ENCODE results near the gene MTX1. TPM values are rescaled to one million over a fixed set of nuclear protein-coding genes. Genes with fewer than 3 reads are reported as not detected.
"Not testable (repeated sequence)": the region's sequence is repeated elsewhere in the genome, so short reads cannot be mapped to it uniquely, and the experiment has no call there.

The MTX1 gene
- total RNA-seq, 6 experiments from 2014 or later: 20.0 to 50.7 (median 23.9) TPM

- no peak for ATAC-seq
- WGBS (ENCODE audit: insufficient coverage, low coverage, low lambda C conversion rate, missing lambda C conversion rate): 78% methylated on average over 2 of the region's 4 CpGs
- no peak for TF ChIP-seq CTCF (IDR thresholded peaks at IDR 0.05)
- no peak for TF ChIP-seq POLR2A (IDR thresholded peaks at IDR 0.05)
- Histone ChIP-seq H3K27me3 (no peaks in the 10 kb centered on the region), H3K36me3 (no peaks in the 10 kb centered on the region), H3K9me3 (no peaks in the 10 kb centered on the region), H3K27ac (peak overlapping the region in 1 of 3 donors; percentile 29), H3K4me3 (no peak overlapping the region), H3K4me1 (peaks cover 0 to 14% (median 0%) of the 10 kb centered on the region in 4 donors)
- no peak for DNase-seq
- intact Hi-C loops (cut with DNase I): no loop called here
These were observed 2.0 kb downstream of the MTX1 start for GRCh38 chr1:155210314-155211104.

- WGBS (ENCODE audit: insufficient coverage, low coverage, low lambda C conversion rate, missing lambda C conversion rate): 100% methylated on average over 2 of the region's 13 CpGs
- H3K4me3 ChIP-seq; H3K9me3 ChIP-seq; H3K36me3 ChIP-seq; H3K27ac ChIP-seq; intact Hi-C loops (cut with DNase I); H3K27me3 ChIP-seq; ATAC-seq: not testable (repeated sequence)
- peaks cover 0 to 14% (median 0%) of the 10 kb centered on the region in 4 donors for H3K4me1 ChIP-seq
- DNase-seq: peak in 1 of 3 donors; percentile 56
These were observed 3.0 kb downstream of the MTX1 start for GRCh38 chr1:155211381-155212050.

DNA sequence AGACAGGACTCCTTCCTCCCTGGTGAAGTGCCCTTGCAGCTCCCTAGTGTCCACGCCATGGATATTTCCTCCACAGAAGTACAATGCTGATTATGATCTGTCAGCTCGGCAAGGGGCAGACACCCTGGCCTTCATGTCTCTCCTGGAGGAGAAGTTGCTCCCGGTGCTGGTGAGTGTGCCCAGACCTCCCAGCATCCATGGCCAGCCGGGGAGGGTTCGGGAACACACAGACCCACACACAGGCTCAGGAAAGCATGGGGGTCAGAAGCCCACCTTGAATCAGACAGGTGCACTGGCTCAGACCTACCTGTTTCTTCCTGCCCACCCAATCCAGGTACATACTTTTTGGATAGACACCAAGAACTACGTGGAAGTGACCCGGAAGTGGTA lies 3.6 kb downstream of the MTX1 start:
- intact Hi-C loops (cut with DNase I); H3K27ac ChIP-seq; H3K9me3 ChIP-seq; H3K36me3 ChIP-seq; H3K4me3 ChIP-seq; ATAC-seq; H3K27me3 ChIP-seq: not testable (repeated sequence)
- H3K4me1 ChIP-seq: peaks cover 0 to 14% (median 0%) of the 10 kb centered on the region in 4 donors
- peak in 1 of 3 donors; percentile 35 for DNase-seq
- no CpG with 5 or more reads among the region's 7 CpGs for WGBS (ENCODE audit: insufficient coverage, low coverage, low lambda C conversion rate, missing lambda C conversion rate)

GRCh38 chr1:155214702-155215101 lies 6.2 kb downstream of the MTX1 start:
- ATAC-seq; H3K36me3 ChIP-seq; H3K9me3 ChIP-seq; intact Hi-C loops (cut with DNase I); H3K4me1 ChIP-seq; H3K4me3 ChIP-seq; H3K27me3 ChIP-seq; H3K27ac ChIP-seq; DNase-seq: not testable (repeated sequence)
- 71% methylated on average over 2 of the region's 10 CpGs for WGBS (ENCODE audit: insufficient coverage, low coverage, low lambda C conversion rate, missing lambda C conversion rate)

- intact Hi-C loops (cut with DNase I): no loop called here
- H3K4me3 ChIP-seq: peak overlapping the region in 2 of 3 donors; percentile 14 to 40
- 33% methylated on average over 7 of the region's 7 CpGs for WGBS (ENCODE audit: insufficient coverage, low coverage, low lambda C conversion rate, missing lambda C conversion rate)
- DNase-seq (no peak), ATAC-seq (peak; percentile 39 to 73 (median 64))
- H3K36me3 ChIP-seq: no peaks in the 10 kb centered on the region
- H3K9me3 ChIP-seq: no peaks in the 10 kb centered on the region
- peaks cover 0 to 4% (median 0%) of the 10 kb centered on the region in 4 donors for H3K4me1 ChIP-seq
- no peak for TF ChIP-seq POLR2A (IDR thresholded peaks at IDR 0.05)
- no peak for TF ChIP-seq CTCF (IDR thresholded peaks at IDR 0.05)
- H3K27me3 ChIP-seq: no peaks in the 10 kb centered on the region
- H3K27ac ChIP-seq: no peak overlapping the region
These were observed 10.5 kb downstream of the MTX1 start for GRCh38 chr1:155218854-155219591.
